Thoracic aorta (tissue), 2 donors: Measurements from ENCODE around the gene ZNF423. TPM values are rescaled to one million over a fixed set of nuclear protein-coding genes. Genes with fewer than 3 reads are reported as not detected.

Experiments used
- ATAC-seq: fragments of 150-250 bp; one replicate; pipeline ENCODE4 v1.8.0; 2017; ENCODE audit warnings: low read depth; ENCODE audit not compliant: insufficient number of reproducible peaks, low FRiP score
- DNase-seq: peaks from one replicate; pipeline ENCODE4 v3.0.0-alpha.2; 2020; ENCODE audit warnings: low spot score
- H3K27ac ChIP-seq, 2 donors: fragments of 200-600 bp; sonication (generic); 1 replicate in 1 of 2; 2 replicates in 1 of 2; pipeline ENCODE4 v1.5.1; 2016; ENCODE audit warnings: mild to moderate bottlenecking in 2 of 2, moderate library complexity in 2 of 2
- H3K27me3 ChIP-seq: fragments of 200-600 bp; sonication (generic); replicated peaks from 2 replicates; pipeline ENCODE4 v1.6.0; 2016; ENCODE audit warnings: mild to moderate bottlenecking; ENCODE audit not compliant: insufficient read depth
- H3K36me3 ChIP-seq: fragments of 200-600 bp; sonication (generic); one replicate; pipeline ENCODE4 v1.5.1; 2016
- H3K4me1 ChIP-seq, 2 donors: fragments of 200-600 bp; sonication (generic); 1 replicate in 1 of 2; 2 replicates in 1 of 2; pipeline versions ENCODE4 v1.5.1 to v1.6.0; 2016; ENCODE audit warnings: low read depth in 2 of 2, mild to moderate bottlenecking in 1 of 2; ENCODE audit not compliant: control insufficient read depth in 1 of 2
- H3K4me3 ChIP-seq: fragments of 200-600 bp; sonication (generic); 2 replicates; pipeline ENCODE4 v1.5.1; 2016; ENCODE audit warnings: mild to moderate bottlenecking
- H3K9me3 ChIP-seq: fragments of 200-600 bp; sonication (generic); 2 replicates; pipeline ENCODE4 v1.5.1; 2016
- total RNA-seq, 2 donors: library from RNA; depleted of rRNA; stranded (reverse); fragments of >200 nt; gene quantifications; one replicate each; pipeline versions ENCODE4 v1.1.0 to v1.2.3, GENCODE V29; 2016
- TF ChIP-seq, protein P1 (sequence below): fragments of 200-600 bp; sonication (generic); IDR thresholded peaks from one replicate; pipeline ENCODE4 v1.5.1; 2019; ENCODE audit warnings: antibody characterized with exemption

Gene ZNF423
- total RNA-seq, 2 donors from 2014 or later = 16.2 to 22.9 TPM

DNA sequence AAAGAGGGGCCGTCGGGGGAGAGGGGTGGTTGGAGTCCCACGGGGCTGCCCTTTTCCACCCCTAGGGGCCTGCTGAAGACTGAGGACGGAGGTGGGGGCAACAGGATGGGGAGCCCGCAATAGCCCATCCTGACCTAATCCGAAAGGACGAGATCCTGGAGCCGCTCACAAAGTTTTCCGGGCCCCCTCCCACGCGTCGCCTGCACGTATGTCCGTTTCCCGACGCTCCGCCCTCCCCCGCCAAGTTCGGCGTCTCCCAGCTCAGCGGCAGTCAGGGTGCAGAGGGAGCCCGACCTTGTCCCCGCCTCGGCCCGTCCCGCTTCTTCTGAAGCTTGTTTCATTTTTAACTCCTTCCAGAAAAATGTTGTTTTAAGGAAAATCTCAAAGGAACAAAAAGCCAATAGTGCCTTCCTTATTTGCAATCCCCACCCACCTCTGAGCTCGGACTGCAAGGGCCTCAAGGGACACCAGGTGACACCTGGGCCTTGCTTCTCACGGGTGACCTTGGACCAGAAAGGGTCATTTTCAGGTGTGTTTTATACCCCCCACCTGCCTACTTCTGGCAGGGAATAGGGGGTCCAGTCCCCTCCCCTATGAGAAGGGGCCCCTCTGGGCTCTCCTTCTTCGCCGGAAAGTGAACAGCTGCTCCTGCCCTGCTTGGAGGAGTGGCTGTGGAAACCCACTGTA lies 3.4 kb upstream of the ZNF423 start:
- peak overlapping the region; percentile 75 to 81 for H3K27ac ChIP-seq
- peak overlapping the region; percentile 97 for H3K4me3 ChIP-seq
- TF ChIP-seq, protein P1, sequence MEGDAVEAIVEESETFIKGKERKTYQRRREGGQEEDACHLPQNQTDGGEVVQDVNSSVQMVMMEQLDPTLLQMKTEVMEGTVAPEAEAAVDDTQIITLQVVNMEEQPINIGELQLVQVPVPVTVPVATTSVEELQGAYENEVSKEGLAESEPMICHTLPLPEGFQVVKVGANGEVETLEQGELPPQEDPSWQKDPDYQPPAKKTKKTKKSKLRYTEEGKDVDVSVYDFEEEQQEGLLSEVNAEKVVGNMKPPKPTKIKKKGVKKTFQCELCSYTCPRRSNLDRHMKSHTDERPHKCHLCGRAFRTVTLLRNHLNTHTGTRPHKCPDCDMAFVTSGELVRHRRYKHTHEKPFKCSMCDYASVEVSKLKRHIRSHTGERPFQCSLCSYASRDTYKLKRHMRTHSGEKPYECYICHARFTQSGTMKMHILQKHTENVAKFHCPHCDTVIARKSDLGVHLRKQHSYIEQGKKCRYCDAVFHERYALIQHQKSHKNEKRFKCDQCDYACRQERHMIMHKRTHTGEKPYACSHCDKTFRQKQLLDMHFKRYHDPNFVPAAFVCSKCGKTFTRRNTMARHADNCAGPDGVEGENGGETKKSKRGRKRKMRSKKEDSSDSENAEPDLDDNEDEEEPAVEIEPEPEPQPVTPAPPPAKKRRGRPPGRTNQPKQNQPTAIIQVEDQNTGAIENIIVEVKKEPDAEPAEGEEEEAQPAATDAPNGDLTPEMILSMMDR = no peak
- no peaks in the 10 kb centered on the region for H3K9me3 ChIP-seq
- DNase-seq (no peak), ATAC-seq (no peak)
- H3K27me3 ChIP-seq = no peaks in the 10 kb centered on the region
- H3K4me1 ChIP-seq = peaks cover 4 to 21% of the 10 kb centered on the region in 2 donors
- no peaks in the 10 kb centered on the region for H3K36me3 ChIP-seq

DNA sequence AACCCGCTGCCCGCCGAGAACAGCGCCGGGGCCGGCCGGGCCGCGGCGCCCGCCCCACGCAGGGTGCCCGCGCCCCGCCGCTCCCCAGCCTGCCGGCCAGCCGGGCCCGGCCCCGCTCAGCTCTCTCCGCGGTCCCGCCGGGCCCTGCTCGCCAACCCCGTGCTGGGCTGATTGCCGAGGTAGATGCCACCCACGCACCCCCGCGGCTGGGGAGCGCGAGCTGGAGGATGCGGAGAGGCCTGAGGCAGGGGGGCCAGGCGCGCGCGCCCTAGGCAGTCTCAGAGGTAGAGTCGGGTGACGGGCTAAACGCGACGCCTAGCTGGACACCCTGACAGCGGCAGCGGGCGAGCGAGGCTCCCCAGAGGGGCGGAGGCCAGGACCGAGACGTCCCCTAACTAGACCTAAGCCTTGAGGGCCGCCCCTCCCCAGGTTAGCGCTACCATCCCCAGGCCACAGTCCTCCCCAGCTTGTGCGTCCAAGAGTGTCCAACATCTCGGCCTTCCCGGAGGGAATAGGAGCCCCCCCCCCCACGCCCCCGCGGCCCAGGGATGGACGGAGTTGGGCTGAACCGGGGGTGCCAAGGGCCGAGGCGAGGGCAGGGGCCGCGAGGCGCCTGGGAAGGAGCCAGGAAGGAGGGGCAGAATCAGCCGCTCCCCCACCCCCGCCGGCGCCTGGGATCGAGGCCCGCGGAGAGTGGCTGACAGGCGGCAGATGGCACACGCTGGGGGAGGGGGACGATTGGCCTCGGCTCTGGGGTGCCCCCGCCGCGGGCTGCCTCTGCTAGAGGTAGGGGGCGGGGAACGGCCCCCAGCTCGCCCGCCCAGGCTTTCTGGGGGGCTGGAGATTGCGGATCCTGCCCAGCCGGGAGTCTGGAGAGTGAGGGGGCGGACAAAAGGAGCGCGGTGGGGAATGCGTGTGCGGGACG lies 2.5 kb upstream of the ZNF423 start:
- H3K4me3 ChIP-seq = peak overlapping the region; percentile 97
- DNase-seq (peak; percentile 61), ATAC-seq (no peak)
- H3K27ac ChIP-seq = peak overlapping the region; percentile 75 to 81
- H3K36me3 ChIP-seq = no peaks in the 10 kb centered on the region
- no peaks in the 10 kb centered on the region for H3K27me3 ChIP-seq
- H3K4me1 ChIP-seq = peaks cover 4 to 29% of the 10 kb centered on the region in 2 donors
- TF ChIP-seq, protein P1 = no peak
- no peaks in the 10 kb centered on the region for H3K9me3 ChIP-seq

DNA sequence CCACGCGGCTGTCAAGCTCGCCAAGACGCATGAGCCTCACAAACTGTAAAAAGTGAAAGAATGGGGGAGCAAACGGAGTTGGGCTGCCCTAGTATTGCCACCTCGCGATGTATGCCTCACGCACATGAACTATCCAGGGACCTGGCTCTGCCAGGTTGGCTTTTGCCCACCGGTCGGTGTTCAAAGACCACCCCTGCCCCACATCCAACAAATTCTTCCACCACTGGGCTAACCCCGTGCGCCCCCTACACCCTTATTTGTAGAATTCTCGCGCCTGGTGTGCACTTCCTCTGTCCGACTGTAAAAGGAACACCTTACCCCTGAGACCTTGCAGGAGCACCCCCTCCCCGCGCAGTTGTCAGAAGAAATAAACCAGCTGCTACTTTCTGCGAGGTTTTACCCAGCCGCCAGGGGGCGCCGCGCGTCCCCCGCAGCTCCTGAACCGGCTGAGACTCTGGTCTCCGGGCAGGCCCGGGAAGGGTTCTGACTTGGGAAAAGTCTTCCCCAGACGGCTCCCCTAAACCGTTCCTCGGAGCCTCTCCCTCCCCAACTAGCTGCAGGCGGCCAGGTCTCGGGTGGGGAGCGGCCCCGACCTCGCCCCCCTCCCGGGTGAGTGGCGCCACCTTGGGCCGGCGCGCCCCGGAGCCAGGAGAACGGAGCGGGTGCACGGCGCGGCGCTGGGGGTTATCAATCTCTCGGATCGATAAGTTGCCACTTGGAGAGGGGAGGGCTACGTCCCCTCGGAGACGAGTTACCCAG lies 1.7 kb upstream of the ZNF423 start:
- Histone ChIP-seq H3K4me1 (peaks cover 4 to 32% of the 10 kb centered on the region in 2 donors), H3K36me3 (no peaks in the 10 kb centered on the region), H3K9me3 (no peaks in the 10 kb centered on the region), H3K4me3 (peak overlapping the region; percentile 97), H3K27me3 (no peaks in the 10 kb centered on the region), H3K27ac (peak overlapping the region; percentile 27 to 81)
- ATAC-seq = no peak
- DNase-seq = no peak
- TF ChIP-seq, protein P1 = peak; percentile 86

DNA sequence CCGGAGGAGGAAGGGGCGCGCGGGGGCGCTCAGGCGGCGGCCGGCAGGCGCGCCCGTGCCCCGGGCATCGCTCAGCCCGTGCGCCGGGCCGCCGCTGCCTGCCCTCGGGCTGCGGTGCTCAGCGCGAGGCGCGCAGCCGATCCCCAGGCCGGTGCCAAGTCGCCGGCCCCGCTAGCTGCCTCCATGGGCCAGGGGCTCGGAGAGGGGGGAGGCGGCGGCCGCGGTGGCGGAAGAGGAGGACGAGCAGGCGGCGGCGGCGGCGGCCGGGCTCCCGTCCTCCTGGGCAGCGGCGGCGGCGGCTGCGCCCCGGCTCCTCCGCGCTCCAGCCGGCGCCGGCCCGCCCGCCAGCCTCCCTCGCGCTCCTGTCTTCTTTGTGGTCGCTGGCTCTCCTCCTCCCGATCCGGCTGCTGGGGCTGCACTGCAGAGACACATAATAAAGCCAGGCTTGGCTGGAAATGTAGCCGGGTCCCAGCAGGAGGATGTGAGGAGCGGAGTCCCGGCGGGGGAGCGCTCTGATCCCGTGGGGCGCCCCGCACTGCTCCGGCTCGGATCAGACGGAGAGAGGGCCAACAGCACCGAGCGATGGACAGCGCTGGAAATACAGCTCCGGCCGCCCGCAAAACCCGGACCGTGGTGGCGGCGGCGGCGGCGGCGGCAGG lies 889 bp upstream of the ZNF423 start:
- H3K9me3 ChIP-seq = no peaks in the 10 kb centered on the region
- no peaks in the 10 kb centered on the region for H3K36me3 ChIP-seq
- no peaks in the 10 kb centered on the region for H3K27me3 ChIP-seq
- H3K4me3 ChIP-seq = peak overlapping the region; percentile 97
- DNase-seq (no peak), ATAC-seq (peak; percentile 62)
- TF ChIP-seq, protein P1 = no peak
- H3K4me1 ChIP-seq = peaks cover 4 to 32% of the 10 kb centered on the region in 2 donors
- H3K27ac ChIP-seq = peak overlapping the region; percentile 25 to 65
